H9 (cell line): ENCODE results near the gene SCNN1G. TPM values are rescaled to one million over a fixed set of nuclear protein-coding genes. Genes with fewer than 3 reads are reported as not detected.

ENCODE experiments used
- DNase-seq: peaks from one replicate; pipeline ENCODE4 v3.0.0-alpha.2; 2017
- H2AFZ ChIP-seq: one replicate; pipeline ENCODE4 v1.6.1; 2013; ENCODE audit warnings: mild to moderate bottlenecking, low read length, control low read depth, moderate library complexity
- H2AK5ac ChIP-seq: 2 replicates; pipeline ENCODE4 v1.6.1; 2013; ENCODE audit warnings: low read length, control low read depth, mixed read lengths; ENCODE audit not compliant: insufficient read length
- H2BK120ac ChIP-seq: one replicate; pipeline ENCODE4 v1.6.1; 2013; ENCODE audit warnings: low read depth, mild to moderate bottlenecking, low read length, control low read depth, inconsistent platforms; ENCODE audit not compliant: poor library complexity, severe bottlenecking
- H2BK12ac ChIP-seq: 2 replicates; pipeline ENCODE4 v1.6.1; 2013; ENCODE audit warnings: low read length, control low read depth, mixed read lengths, low read depth; ENCODE audit not compliant: insufficient read length
- H2BK15ac ChIP-seq: 2 replicates; pipeline ENCODE4 v1.6.1; 2013; ENCODE audit warnings: low read depth, low read length, control low read depth
- H2BK20ac ChIP-seq: one replicate; pipeline ENCODE4 v1.6.1; 2013; ENCODE audit warnings: low read depth, mild to moderate bottlenecking, low read length, control low read depth, inconsistent platforms; ENCODE audit not compliant: poor library complexity, severe bottlenecking
- H2BK5ac ChIP-seq: 2 replicates; pipeline ENCODE4 v1.6.1; 2013; ENCODE audit warnings: low read length, control low read depth, mixed read lengths; ENCODE audit not compliant: insufficient read length
- H3K14ac ChIP-seq: 2 replicates; pipeline ENCODE4 v1.6.1; 2013; ENCODE audit warnings: low read length, control low read depth; ENCODE audit not compliant: insufficient read depth
- H3K18ac ChIP-seq: 2 replicates; pipeline ENCODE4 v1.6.1; 2013; ENCODE audit warnings: low read depth, mild to moderate bottlenecking, mixed read lengths, low read length, control low read depth; ENCODE audit not compliant: insufficient read length
- H3K23ac ChIP-seq: 2 replicates; pipeline ENCODE4 v1.6.1; 2013; ENCODE audit warnings: low read length, control low read depth, mixed read lengths, low read depth; ENCODE audit not compliant: insufficient read length
- H3K23me2 ChIP-seq: 2 replicates; pipeline ENCODE4 v1.6.1; 2013; ENCODE audit warnings: low read depth, mild to moderate bottlenecking, mixed read lengths, low read length, control low read depth; ENCODE audit not compliant: insufficient read length, poor library complexity, severe bottlenecking
- H3K27ac ChIP-seq: 2 replicates; pipeline ENCODE4 v1.5.1; 2013; ENCODE audit warnings: low read length, control low read depth, mixed read lengths, low read depth; ENCODE audit not compliant: insufficient read length
- H3K27me3 ChIP-seq: 2 replicates; pipeline ENCODE4 v1.6.1; 2013; ENCODE audit warnings: low read length, control low read depth, inconsistent platforms; ENCODE audit not compliant: insufficient read depth
- H3K4ac ChIP-seq: 2 replicates; pipeline ENCODE4 v1.6.1; 2013; ENCODE audit warnings: low read depth, mild to moderate bottlenecking, control low read depth, inconsistent platforms, low read length, moderate library complexity
- H3K4me1 ChIP-seq: 2 replicates; pipeline ENCODE4 v1.6.1; 2013; ENCODE audit warnings: low read length, control low read depth, inconsistent platforms; ENCODE audit not compliant: insufficient read depth
- H3K4me2 ChIP-seq: 2 replicates; pipeline ENCODE4 v1.6.1; 2013; ENCODE audit warnings: low read length, control low read depth, mixed read lengths; ENCODE audit not compliant: insufficient read length, insufficient read depth
- H3K56ac ChIP-seq: 2 replicates; pipeline ENCODE4 v1.6.1; 2013; ENCODE audit warnings: low read depth, mild to moderate bottlenecking, mixed read lengths, low read length, control low read depth; ENCODE audit not compliant: insufficient read length
- H3K79me1 ChIP-seq: 2 replicates; pipeline ENCODE4 v1.6.1; 2013; ENCODE audit warnings: low read depth, mild to moderate bottlenecking, moderate library complexity, low read length, control low read depth, inconsistent platforms; ENCODE audit not compliant: insufficient read depth, poor library complexity, severe bottlenecking
- H3K79me2 ChIP-seq: 2 replicates; pipeline ENCODE4 v1.6.1; 2013; ENCODE audit warnings: low read length, control low read depth, inconsistent platforms; ENCODE audit not compliant: insufficient read depth
- H3K9ac ChIP-seq: 2 replicates; pipeline ENCODE4 v1.6.1; 2013; ENCODE audit warnings: low read length, control low read depth, mixed read lengths; ENCODE audit not compliant: insufficient read length; ENCODE audit errors: extremely low read depth
- H3K9me3 ChIP-seq: one replicate; pipeline ENCODE4 v1.6.1; 2013; ENCODE audit warnings: low read depth, low read length, inconsistent platforms; ENCODE audit not compliant: control insufficient read depth
- H3T11ph ChIP-seq: one replicate; pipeline ENCODE4 v1.6.1; 2013; ENCODE audit warnings: mild to moderate bottlenecking, low read length, control low read depth, inconsistent platforms
- H4K20me1 ChIP-seq: one replicate; pipeline ENCODE4 v1.6.1; 2013; ENCODE audit not compliant: control insufficient read depth, insufficient read length, insufficient read depth
- H4K5ac ChIP-seq: 2 replicates; pipeline ENCODE4 v1.6.1; 2013; ENCODE audit warnings: low read depth, mild to moderate bottlenecking, mixed read lengths, low read length, control low read depth; ENCODE audit not compliant: insufficient read length
- H4K8ac ChIP-seq: replicated peaks from 2 replicates; pipeline ENCODE4 v1.6.1; 2013; ENCODE audit warnings: low read length, control low read depth, mixed read lengths, low read depth; ENCODE audit not compliant: insufficient read length
- H4K91ac ChIP-seq: 2 replicates; pipeline ENCODE4 v1.6.1; 2013; ENCODE audit warnings: low read depth, mild to moderate bottlenecking, moderate library complexity, mixed read lengths, low read length, control low read depth; ENCODE audit not compliant: insufficient read length
- H3K27ac Mint-ChIP-seq, 3 experiments: 2 replicates in 2 of 3; 3 replicates in 1 of 3; pipeline ENCODE4 v1.8.0; 2020 to 2021; ENCODE audit warnings: mixed read lengths in 3 of 3, mild to moderate bottlenecking in 1 of 3, moderate library complexity in 1 of 3
- H3K27me3 Mint-ChIP-seq: 2 replicates; pipeline ENCODE4 v1.8.0; 2021; ENCODE audit warnings: low read depth, mild to moderate bottlenecking, moderate library complexity, mixed read lengths
- H3K36me3 Mint-ChIP-seq, 3 experiments: 2 replicates in 2 of 3; 3 replicates in 1 of 3; pipeline ENCODE4 v1.8.0; 2020 to 2021; ENCODE audit warnings: low read depth in 3 of 3, mixed read lengths in 3 of 3; ENCODE audit not compliant: insufficient read depth in 1 of 3
- H3K4me1 Mint-ChIP-seq, 2 experiments: 2 replicates each; pipeline ENCODE4 v1.8.0; 2020; ENCODE audit warnings: mixed read lengths in 2 of 2
- H3K4me3 Mint-ChIP-seq, 2 experiments: 2 replicates in 1 of 2; 3 replicates in 1 of 2; pipeline ENCODE4 v1.8.0; 2020 to 2021; ENCODE audit warnings: mild to moderate bottlenecking in 2 of 2, mixed read lengths in 2 of 2, moderate library complexity in 1 of 2
- H3K9me3 Mint-ChIP-seq, 2 experiments: 2 replicates in 1 of 2; 3 replicates in 1 of 2; pipeline ENCODE4 v1.8.0; 2020; ENCODE audit warnings: mild to moderate bottlenecking in 2 of 2, mixed read lengths in 2 of 2, moderate library complexity in 1 of 2
- CTCF ChIP-seq: fragments of 200-600 bp; sonication (generic); conservative IDR thresholded peaks from 3 replicates; pipeline ENCODE4 v1.8.0; 2021; ENCODE audit warnings: antibody characterized with exemption, mild to moderate bottlenecking
- WGBS: extraction: QIAGEN DNeasy Blood & Tissue Kit; methylation state at CpG from one replicate; pipeline ENCODE4 v1.1.7; 2013; ENCODE audit warnings: missing lambda C conversion rate, low lambda C conversion rate, mixed read lengths; ENCODE audit not compliant: insufficient read length; ENCODE audit errors: extremely low coverage; 5-methylcytosine and 5-hydroxymethylcytosine counted together
- total RNA-seq: library from RNA; stranded (reverse); gene quantifications from 2 replicates; pipeline ENCODE4 v1.2.1, GENCODE V29; 2021

Gene SCNN1G
- total RNA-seq, 1 experiment from 2014 or later, result 0.74 TPM

- Histone ChIP-seq H3K9ac (no peak overlapping the region), H3K14ac (no peak overlapping the region), H3K4ac (no peak overlapping the region), H3K23ac (no peak overlapping the region), H3K23me2 (no peaks in the 10 kb centered on the region), H4K5ac (no peak overlapping the region), H2BK20ac (no peak overlapping the region), H3K9me3 (no peaks in the 10 kb centered on the region), H3K79me2 (no peaks in the 10 kb centered on the region), H4K8ac (no peak overlapping the region), H3K4me2 (no peak overlapping the region), H3K56ac (no peak overlapping the region), H3K4me1 (no peaks in the 10 kb centered on the region), H2BK120ac (no peak overlapping the region), H3K27ac (no peak overlapping the region), H3K27me3 (no peaks in the 10 kb centered on the region), H2AK5ac (no peak overlapping the region), H3K18ac (no peak overlapping the region), H3T11ph (no peak overlapping the region), H2BK5ac (no peak overlapping the region), H4K91ac (no peak overlapping the region), H2BK12ac (no peak overlapping the region), H2AFZ (no peak overlapping the region), H3K79me1 (no peaks in the 10 kb centered on the region), H4K20me1 (no peaks in the 10 kb centered on the region), H2BK15ac (no peak overlapping the region)
- no peak overlapping the region for H3K27ac Mint-ChIP-seq
- no peak for DNase-seq
- H3K4me1 Mint-ChIP-seq, result peaks cover 9 to 11% of the 10 kb centered on the region in 2 experiments
- no peak for TF ChIP-seq CTCF
- no peak overlapping the region for H3K4me3 Mint-ChIP-seq
- peaks cover 3 to 11% (median 6%) of the 10 kb centered on the region in 3 experiments for H3K36me3 Mint-ChIP-seq
- H3K9me3 Mint-ChIP-seq, result peaks cover 12 to 14% of the 10 kb centered on the region in 2 experiments
- no CpG with 5 or more reads among the region's 2 CpGs for WGBS
- peaks cover 2% of the 10 kb centered on the region; the same call in 1 of the 2 replicates for H3K27me3 Mint-ChIP-seq
Measured at GRCh38 chr16:23163921-23164320, 18.6 kb upstream of the SCNN1G start.
